Hematopoietic multipotent progenitor cell treated with erythropoietin and hydrocortisone succinate and interleukin-3 and kit ligand, for 4 days (in vitro differentiated cells): ENCODE data around the gene IFNAR1.
"Not testable (repeated sequence)": the region's sequence is repeated elsewhere in the genome, so short reads cannot be mapped to it uniquely, and the experiment has no call there.

Experiments
- DNase-seq: peaks from one replicate; pipeline ENCODE4 v3.0.0-alpha.2; 2015

The IFNAR1 gene

GRCh38 chr21:33379934-33380333, 55.2 kb downstream of the IFNAR1 start:
- DNase-seq = peak; percentile 84

DNA sequence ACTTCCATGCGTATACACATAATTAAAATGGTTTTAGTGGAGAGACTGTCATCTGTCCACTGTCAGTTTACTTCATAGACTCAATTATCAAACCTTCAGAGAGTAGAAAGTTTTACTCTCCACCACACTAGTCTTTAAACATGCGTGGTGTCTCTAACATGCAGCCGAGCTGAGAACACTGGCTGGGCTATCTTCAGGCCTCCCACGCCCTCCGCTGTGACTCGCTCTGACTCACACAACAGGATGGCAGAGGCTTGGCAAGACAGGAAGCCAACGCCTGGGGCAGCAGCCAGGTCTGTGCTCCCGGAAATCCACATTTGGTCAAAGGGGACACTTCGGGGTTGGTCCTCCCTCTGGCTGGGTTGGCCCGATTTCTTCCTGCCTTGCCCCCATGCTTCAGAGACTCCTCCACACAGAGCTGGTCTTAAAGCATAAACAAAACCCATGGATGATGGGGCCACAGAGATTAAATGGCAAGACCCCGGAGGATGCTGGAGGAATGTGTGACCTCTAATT, 55.8 kb downstream of the IFNAR1 start:
- peak; percentile 96 for DNase-seq

DNA sequence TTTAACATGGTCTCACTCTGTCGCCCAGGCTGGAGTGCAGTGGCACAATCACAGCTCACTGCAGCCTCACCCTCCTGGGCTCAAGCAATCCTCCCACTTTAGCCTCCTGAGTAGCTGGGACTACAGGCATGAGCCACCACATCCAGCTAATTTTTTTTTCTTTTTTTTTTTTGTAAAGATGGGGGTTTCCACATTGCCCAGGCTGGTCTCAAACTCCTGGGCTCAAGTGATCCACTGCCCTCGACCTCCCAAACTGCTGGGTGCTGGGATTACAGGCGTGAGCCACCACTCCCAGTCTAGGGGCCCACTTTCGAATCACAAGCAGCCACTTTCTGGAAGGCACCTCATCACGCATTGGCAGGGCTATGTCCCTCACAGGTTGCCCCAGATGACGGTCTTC, 56.6 kb downstream of the IFNAR1 start:
- DNase-seq = not testable (repeated sequence)

GRCh38 chr21:33383056-33383888, 58.5 kb downstream of the IFNAR1 start:
- DNase-seq = peak; percentile 88

- no peak for DNase-seq
Observed at GRCh38 chr21:33384841-33385331, 60.1 kb downstream of the IFNAR1 start.

DNA sequence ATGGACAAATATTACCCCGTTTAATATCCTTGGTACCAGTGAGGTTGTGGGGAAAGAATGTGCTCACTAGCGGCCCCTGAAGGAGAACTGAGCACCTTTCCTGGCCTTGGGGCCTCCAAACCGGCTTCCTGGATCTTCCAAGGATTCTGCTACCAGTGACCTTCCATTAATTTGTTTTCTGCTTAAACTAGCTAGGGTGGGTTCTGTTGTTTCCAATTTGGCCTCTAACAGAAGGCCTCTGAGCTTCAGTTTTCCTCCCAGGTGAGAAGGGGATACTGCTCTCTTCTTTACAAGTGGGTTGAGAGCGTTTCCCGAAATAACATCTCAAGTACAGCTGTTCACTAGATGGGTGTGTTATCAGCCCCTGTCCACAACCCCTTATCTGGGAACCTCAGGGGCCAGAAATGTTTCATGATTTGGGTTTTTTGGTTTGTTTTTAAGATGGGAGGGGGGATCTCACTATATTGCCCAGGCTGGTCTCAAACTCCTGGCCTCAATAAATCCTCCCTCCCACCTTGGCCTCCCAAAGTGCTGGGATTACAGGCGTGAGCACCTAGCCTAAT, 61.5 kb downstream of the IFNAR1 start:
- DNase-seq = peak; percentile 78

GRCh38 chr21:33387294-33387693, 62.5 kb downstream of the IFNAR1 start:
- no peak for DNase-seq

DNA sequence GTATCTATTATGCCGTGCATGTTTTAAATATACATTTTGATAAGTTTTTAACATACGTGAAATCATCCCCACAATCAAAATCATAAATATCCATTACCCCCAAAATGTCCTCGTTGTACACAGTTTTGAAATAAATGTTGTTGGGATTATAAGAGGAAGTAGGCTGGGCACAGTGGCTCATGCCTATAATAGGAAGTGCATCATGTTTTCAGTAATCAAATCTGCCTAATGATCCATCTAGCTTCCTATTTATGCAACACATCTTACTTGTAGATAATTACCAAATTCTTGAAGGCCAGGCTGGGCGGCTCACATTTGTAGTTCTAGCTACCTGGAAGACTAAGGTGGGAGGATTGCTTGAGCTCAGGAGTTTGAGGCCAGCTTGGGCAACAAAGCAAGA, 63.4 kb downstream of the IFNAR1 start:
- peak; percentile 60 for DNase-seq

GRCh38 chr21:33390479-33390878, 65.7 kb downstream of the IFNAR1 start:
- DNase-seq = no peak

DNA sequence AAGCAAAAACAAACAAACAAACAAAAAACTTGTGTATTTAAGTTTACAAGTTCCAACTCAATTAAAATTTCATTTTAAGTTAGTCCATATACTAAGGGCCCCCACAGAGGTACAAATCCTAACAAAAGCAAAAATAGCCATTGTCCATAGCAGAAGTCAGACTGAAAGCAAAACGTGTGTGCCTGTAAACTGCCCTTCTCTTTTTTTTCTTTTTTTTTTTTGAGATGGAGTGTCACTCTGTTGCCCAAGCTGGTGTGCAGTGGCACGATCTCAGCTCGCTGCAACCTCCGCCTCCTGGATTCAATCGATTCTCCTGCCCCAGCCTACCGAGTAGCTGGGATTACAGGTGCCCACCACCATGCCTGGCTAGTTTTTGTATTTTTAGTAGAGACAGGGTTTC, 66.9 kb downstream of the IFNAR1 start:
- DNase-seq = no peak

GRCh38 chr21:33392284-33392985, 67.7 kb downstream of the IFNAR1 start:
- no peak for DNase-seq

GRCh38 chr21:33393348-33393747, 68.6 kb downstream of the IFNAR1 start:
- DNase-seq = no peak

- DNase-seq = peak; percentile 81
Observed at GRCh38 chr21:33394260-33394659, 69.5 kb downstream of the IFNAR1 start.

- DNase-seq = peak; percentile 61
Observed at GRCh38 chr21:33395891-33396331, 71.1 kb downstream of the IFNAR1 start.

DNA sequence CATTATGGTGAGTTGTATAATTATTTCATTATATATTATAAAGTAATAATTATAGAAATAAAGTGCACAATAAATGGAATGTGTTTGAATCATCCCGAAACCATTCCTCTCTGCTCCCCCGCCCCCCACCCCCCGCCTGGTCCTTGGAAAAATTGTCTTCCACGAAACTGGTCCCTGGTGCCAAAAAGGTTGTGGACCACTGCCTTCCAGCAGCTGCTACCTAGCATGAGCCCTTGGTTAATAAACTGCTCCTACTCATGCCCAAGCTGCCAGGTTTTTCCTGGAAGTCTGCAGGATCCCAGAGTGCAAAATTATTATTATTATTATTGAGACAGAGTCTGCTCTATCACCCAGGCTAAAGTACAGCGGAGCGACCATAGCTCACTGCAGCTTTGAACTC, 71.7 kb downstream of the IFNAR1 start:
- DNase-seq = no peak

DNA sequence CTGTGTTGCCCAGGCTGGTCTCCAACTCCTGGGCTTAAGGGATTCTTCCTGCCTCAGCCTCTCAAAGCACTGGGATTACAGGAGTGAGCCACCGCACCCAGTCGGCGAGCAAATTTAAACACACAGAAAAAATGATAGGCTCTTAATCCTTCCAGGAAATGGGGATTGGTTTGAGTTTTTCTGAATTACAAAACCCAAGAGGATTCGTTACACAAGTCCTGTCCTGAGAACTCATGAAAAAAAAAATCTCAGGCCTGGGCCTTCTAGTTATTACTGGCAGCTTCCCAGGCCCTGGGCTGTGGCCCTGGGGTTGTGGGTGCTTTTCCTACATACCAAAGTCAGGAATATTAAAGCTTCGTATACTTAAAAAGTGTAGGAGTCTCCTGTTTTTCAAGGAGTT, 72.2 kb downstream of the IFNAR1 start:
- no peak for DNase-seq

- no peak for DNase-seq
Observed at GRCh38 chr21:33397717-33398116, 72.9 kb downstream of the IFNAR1 start.

GRCh38 chr21:33398361-33398760, 73.6 kb downstream of the IFNAR1 start:
- DNase-seq = no peak

- peak; percentile 60 for DNase-seq
Observed at GRCh38 chr21:33401630-33401992, 76.8 kb downstream of the IFNAR1 start.

- DNase-seq = peak; percentile 82
Observed at GRCh38 chr21:33402001-33402979, 77.5 kb downstream of the IFNAR1 start.

DNA sequence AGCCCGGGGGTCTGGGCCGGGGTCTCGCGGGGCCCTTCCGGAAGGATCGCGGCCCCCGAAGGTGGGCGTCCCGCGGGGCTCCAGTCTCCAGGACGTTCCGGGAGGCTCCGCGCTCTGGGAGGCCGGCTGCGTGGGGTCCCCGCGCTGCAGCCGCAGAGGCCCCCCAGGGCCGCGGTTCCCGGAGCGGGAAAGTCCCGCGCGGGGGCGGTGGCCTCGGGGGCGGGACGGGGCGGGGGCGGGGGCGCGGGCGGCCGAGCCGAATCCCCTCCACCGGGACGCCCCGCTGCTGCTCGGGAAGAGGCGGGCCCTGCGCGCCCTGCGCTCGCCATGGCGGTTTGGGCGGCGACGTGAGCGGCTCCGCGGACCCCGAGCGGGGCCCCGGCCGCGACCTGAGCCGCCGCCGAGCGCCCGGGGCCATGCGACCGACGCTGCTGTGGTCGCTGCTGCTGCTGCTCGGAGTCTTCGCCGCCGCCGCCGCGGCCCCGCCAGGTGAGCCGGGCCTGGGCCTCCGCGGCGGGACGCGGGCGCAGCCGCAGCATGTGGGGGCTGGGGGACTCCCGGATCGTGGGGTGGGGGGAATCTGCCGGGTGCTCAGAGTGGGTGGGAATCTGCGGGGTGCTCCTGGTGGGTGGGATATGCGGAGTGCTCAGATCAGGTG, 78.5 kb downstream of the IFNAR1 start, which contains the start of gene IFNGR2:
Gene IFNGR2 (plus strand): TSS at position 286 of the 658 bp plus-strand sequence. CDS start 131 bp downstream, at position 417.
- peak; percentile 67 for DNase-seq
